ENCODE results near the gene TRAPPC3L.

DNA sequence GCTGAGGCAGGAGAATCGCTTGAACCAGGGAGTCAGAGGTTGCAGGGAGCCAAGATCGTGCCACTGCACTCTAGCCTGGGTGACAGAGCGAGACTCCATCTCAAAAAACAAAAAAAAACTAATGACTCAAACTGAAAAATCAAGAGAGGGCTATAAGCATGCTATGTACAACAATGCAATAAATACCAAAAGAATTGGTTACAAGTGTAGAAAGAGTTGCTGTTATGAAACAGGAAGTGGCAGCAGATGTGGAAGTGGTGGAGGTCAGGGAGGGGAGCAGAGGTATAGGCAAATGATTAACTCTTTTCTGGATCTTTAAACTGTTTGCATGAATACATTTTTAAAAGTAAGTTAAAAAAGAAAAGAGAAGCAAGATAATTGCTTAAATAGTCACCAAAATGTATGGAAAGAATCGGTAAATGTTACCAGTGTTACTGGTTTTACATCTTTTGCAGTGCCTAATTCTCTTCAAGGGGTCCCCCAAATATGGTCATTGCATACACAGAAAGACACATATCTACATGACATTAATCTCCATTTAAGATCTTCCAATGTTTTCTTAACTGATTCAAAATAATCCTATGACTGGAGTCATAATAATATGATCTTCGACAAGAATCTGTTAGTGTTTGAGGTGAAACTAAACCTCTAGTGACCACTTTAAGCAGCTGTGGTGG is 69.3 kb downstream of the TRAPPC3L start:
- TF ChIP-seq POLR2A (IDR thresholded peaks at IDR 0.05; ENCODE audit: low read depth, low read length) (no peak), POLR2AphosphoS5 (IDR thresholded peaks at IDR 0.05; ENCODE audit: low read depth, low read length) (no peak), TAF1 (IDR thresholded peaks at IDR 0.05; ENCODE audit: low read depth, low read length) (no peak), POU2F2 (IDR thresholded peaks at IDR 0.05; ENCODE audit: low read depth, low read length) (peak; percentile 55)
